ENCODE results near the gene ASCL3.
"Not testable (repeated sequence)": the region's sequence is repeated elsewhere in the genome, so short reads cannot be mapped to it uniquely, and the experiment has no call there.

Gene ASCL3

GRCh38 chr11:8910649-8911026, 32.2 kb downstream of the ASCL3 start:
- no peak for TF ChIP-seq CTCF (conservative IDR thresholded peaks at IDR 0.05; ENCODE audit: low read depth, low read length)
- DNase-seq (ENCODE audit: low read depth) = no peak
- H3K4me3 ChIP-seq (ENCODE audit: low read depth, low read length) = peak overlapping the region; percentile 87

DNA sequence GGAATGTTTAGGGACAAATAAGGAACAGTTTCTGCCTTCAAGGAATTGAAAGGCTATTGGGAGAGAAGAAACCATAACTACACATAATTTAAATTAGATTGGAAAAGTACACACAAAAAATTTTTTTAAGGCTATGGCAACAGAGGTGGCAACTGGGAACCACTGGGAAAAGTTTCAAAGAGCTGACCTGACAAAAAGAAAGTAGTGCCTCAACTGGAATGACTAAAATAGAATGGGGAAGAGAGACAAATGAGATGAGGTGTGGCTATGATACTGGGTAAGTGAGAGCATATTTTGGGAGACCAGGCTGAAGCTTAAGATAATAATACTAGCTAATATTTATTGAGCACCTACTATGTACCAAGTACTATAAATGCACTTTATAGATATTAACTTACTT, 34.7 kb downstream of the ASCL3 start:
- no peak for TF ChIP-seq CTCF (conservative IDR thresholded peaks at IDR 0.05; ENCODE audit: low read depth, low read length)
- DNase-seq (ENCODE audit: low read depth) = no peak
- H3K4me3 ChIP-seq (ENCODE audit: low read depth, low read length) = no peak overlapping the region

DNA sequence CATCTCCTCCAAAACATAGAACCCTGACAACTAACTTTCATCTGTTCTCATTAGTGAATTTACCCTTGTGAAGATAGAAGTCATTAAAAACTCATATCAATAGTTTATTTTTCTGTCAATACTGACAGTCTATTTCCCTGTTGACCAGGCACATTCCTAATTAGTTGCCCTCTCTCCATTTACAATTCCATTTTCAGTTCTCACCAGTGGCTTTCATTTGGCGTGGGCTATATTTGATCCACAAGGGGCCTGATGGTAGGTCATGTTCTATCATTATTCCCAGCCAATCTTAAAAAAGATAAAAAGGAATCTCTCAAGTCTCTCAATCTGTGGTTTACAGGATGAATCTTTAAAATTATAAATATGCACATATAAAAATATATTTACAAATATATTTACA, 35.7 kb downstream of the ASCL3 start:
- H3K4me3 ChIP-seq (ENCODE audit: low read depth, low read length) = no peak overlapping the region

GRCh38 chr11:8905528-8906165, 37.2 kb downstream of the ASCL3 start:
- no peak for TF ChIP-seq CTCF (conservative IDR thresholded peaks at IDR 0.05; ENCODE audit: low read depth, low read length)
- DNase-seq (ENCODE audit: low read depth) = peak; percentile 91
- no peak overlapping the region for H3K4me3 ChIP-seq (ENCODE audit: low read depth, low read length)

More for the DNA sequence above, 35.7 kb downstream of the ASCL3 start:
- DNase-seq (ENCODE audit: low read depth) = no peak
- no peak for TF ChIP-seq CTCF (conservative IDR thresholded peaks at IDR 0.05; ENCODE audit: low read depth, low read length)

- no peak for DNase-seq (ENCODE audit: low read depth)
- TF ChIP-seq CTCF (conservative IDR thresholded peaks at IDR 0.05; ENCODE audit: low read depth, low read length) = no peak
- H3K4me3 ChIP-seq (ENCODE audit: low read depth, low read length) = no peak overlapping the region
Measured at GRCh38 chr11:8899119-8899753, 43.6 kb downstream of the ASCL3 start.

- not testable (repeated sequence) for H3K4me3 ChIP-seq (ENCODE audit: low read depth, low read length); DNase-seq (ENCODE audit: low read depth)
Measured at GRCh38 chr11:8891185-8891584, 51.6 kb downstream of the ASCL3 start.
